Measurements from ENCODE around the gene STIL. TPM values are rescaled to one million over a fixed set of nuclear protein-coding genes. Genes with fewer than 3 reads are reported as not detected.

Gene STIL
- total and polyA plus RNA-seq, 2 of the 13 experiments (the other 11 are each of a cell fraction or from before 2014, with no cell fraction given): 13.7 to 18.6 TPM

GRCh38 chr1:47326271-47326670, 12.3 kb upstream of the STIL start (continued):
- no peak for TF ChIP-seq ZNF280D (CRISPR knock-in tag; IDR thresholded peaks at IDR 0.05)
- no peak for TF ChIP-seq ZNF83 (CRISPR knock-in tag; IDR thresholded peaks at IDR 0.05; ENCODE audit: borderline replicate concordance)
- no peak for TF ChIP-seq ZBTB34 (CRISPR knock-in tag; IDR thresholded peaks at IDR 0.05)
- no peak for TF ChIP-seq HNRNPK (IDR thresholded peaks at IDR 0.05; ENCODE audit: low read depth, low read length, poor library complexity, severe bottlenecking)
- no peak for TF ChIP-seq ZNF790 (CRISPR knock-in tag; IDR thresholded peaks at IDR 0.05; ENCODE audit: borderline replicate concordance)
- no peak for TF ChIP-seq ETV6 (CRISPR knock-in tag; conservative IDR thresholded peaks at IDR 0.05)
- TF ChIP-seq TBL1XR1 (IDR thresholded peaks at IDR 0.05; ENCODE audit: borderline replicate concordance, low read length, partially characterized antibody): no peak
- no peak for TF ChIP-seq ZNF24 (IDR thresholded peaks at IDR 0.05)
- TF ChIP-seq BHLHE40 (IDR thresholded peaks at IDR 0.05; ENCODE audit: low read length): no peak

- no peaks in the 10 kb centered on the region for H3K9me3 ChIP-seq (ENCODE audit: low read length)
- H3K4me3 ChIP-seq (replicated peaks in 1 of 3; ENCODE audit: insufficient read depth in 1 of 3, low read depth in 2 of 3, low read length in 3 of 3): no peak overlapping the region
- H3K27me3 ChIP-seq (ENCODE audit: control insufficient read depth in 1 of 2, insufficient read depth in 2 of 2, low read length in 2 of 2): no peaks in the 10 kb centered on the region
- intact Hi-C loops (cut with micrococcal nuclease; ENCODE audit: unreplicated experiment) (no loop called here), in situ Hi-C loops (cut with HindIII; ENCODE audit: extremely low pct_ligation_motif_present, low pct_unique_long_range_greater_than_20kb) (no loop called here)
- H3K9ac ChIP-seq (ENCODE audit: insufficient read depth, low read depth, low read length): no peak overlapping the region
- DNase-seq (ENCODE audit: low spot score): no peak
- peaks cover 18% of the 10 kb centered on the region for H3K4me1 ChIP-seq (ENCODE audit: insufficient read depth, low read length)
- peak; percentile 54; the same call in 2 of the 3 replicates for ATAC-seq
- no peaks in the 10 kb centered on the region for H3K79me2 ChIP-seq (ENCODE audit: insufficient read depth, low read length)
- TF ChIP-seq CEBPB (IDR thresholded peaks at IDR 0.05; ENCODE audit: borderline replicate concordance, low read depth, low read length) (0 out of 2 replicates have a peak, but pooled peaks have one; percentile 15), ZNF850 (CRISPR knock-in tag; conservative IDR thresholded peaks at IDR 0.05) (no peak)
- H3K36me3 ChIP-seq (replicated peaks in 1 of 2; ENCODE audit: control insufficient read depth in 1 of 2, insufficient read depth in 2 of 2, low read length in 2 of 2): no peaks in the 10 kb centered on the region
- H4K20me1 ChIP-seq (ENCODE audit: insufficient read depth, low read length): no peaks in the 10 kb centered on the region
- H2AFZ ChIP-seq (ENCODE audit: low read length): no peak overlapping the region
- ChIA-PET POLR2A (interaction anchor here (0.7 to 3.1 kb wide), 3 partner anchors 8 to 649 kb away, joined by 3 to 21 read pairs (median 4); partner anchors contain the start of genes CMPK1 and STIL), CTCF (ENCODE audit: low intra/inter-chr PET ratio, low total read pairs) (no interaction called here)
- H3K27ac ChIP-seq (ENCODE audit: extremely low read length, insufficient read depth, low read length): no peak overlapping the region
- WGBS (ENCODE audit: low lambda C conversion rate): 24% methylated on average over 2 of the region's 2 CpGs
- no peak for FAIRE-seq
- BruUV-seq (replicated peaks): no TSS peak
- no peak overlapping the region for H3K4me2 ChIP-seq (ENCODE audit: low read depth, low read length)
Measured at GRCh38 chr1:47325528-47325927, 11.6 kb upstream of the STIL start.

Measured in HepG2 (cell line).